HG03039 (cell line): ENCODE measurements around the gene SLC39A11.

Experiments used
- ATAC-seq: cut with Tn5 transposase; IDR thresholded peaks from one replicate; pipeline ENCODE4 v1.9.1; 2021; ENCODE audit warnings: mild to moderate bottlenecking, moderate library complexity; ENCODE audit not compliant: unreplicated experiment

The SLC39A11 gene

GRCh38 chr17:73045724-73046123, 46.8 kb downstream of the SLC39A11 start:
- no peak for ATAC-seq

- no peak for ATAC-seq
Observed at GRCh38 chr17:73043686-73044581, 48.6 kb downstream of the SLC39A11 start.

- no peak for ATAC-seq
Observed at GRCh38 chr17:73042809-73043685, 49.4 kb downstream of the SLC39A11 start.

GRCh38 chr17:73042225-73042624, 50.3 kb downstream of the SLC39A11 start:
- ATAC-seq = no peak

GRCh38 chr17:73039282-73039681, 53.2 kb downstream of the SLC39A11 start:
- ATAC-seq = no peak

GRCh38 chr17:73031472-73031871, 61.0 kb downstream of the SLC39A11 start:
- ATAC-seq = no peak

GRCh38 chr17:73030995-73031394, 61.5 kb downstream of the SLC39A11 start:
- no peak for ATAC-seq

- no peak for ATAC-seq
Observed at GRCh38 chr17:73030501-73030921, 62.0 kb downstream of the SLC39A11 start.

GRCh38 chr17:73029991-73030390, 62.5 kb downstream of the SLC39A11 start:
- no peak for ATAC-seq

- ATAC-seq = no peak
Observed at GRCh38 chr17:73029021-73029420, 63.5 kb downstream of the SLC39A11 start.

- no peak for ATAC-seq
Observed at GRCh38 chr17:73028299-73028755, 64.2 kb downstream of the SLC39A11 start.

GRCh38 chr17:73027130-73027741, 65.3 kb downstream of the SLC39A11 start:
- no peak for ATAC-seq

GRCh38 chr17:73025041-73025560, 67.4 kb downstream of the SLC39A11 start:
- ATAC-seq = no peak

GRCh38 chr17:73023759-73024158, 68.7 kb downstream of the SLC39A11 start:
- ATAC-seq = no peak

- ATAC-seq = no peak
Observed at GRCh38 chr17:73022694-73023093, 69.8 kb downstream of the SLC39A11 start.

GRCh38 chr17:73021771-73022170, 70.7 kb downstream of the SLC39A11 start:
- ATAC-seq = no peak

- no peak for ATAC-seq
Observed at GRCh38 chr17:73020110-73020509, 72.4 kb downstream of the SLC39A11 start.

- no peak for ATAC-seq
Observed at GRCh38 chr17:73018599-73018998, 73.9 kb downstream of the SLC39A11 start.

- ATAC-seq = no peak
Observed at GRCh38 chr17:73017658-73018057, 74.8 kb downstream of the SLC39A11 start.

GRCh38 chr17:73015722-73016276, 76.7 kb downstream of the SLC39A11 start:
- ATAC-seq = no peak
